Panc1 (cell line): Measurements from ENCODE around the gene MPP3. TPM values are rescaled to one million over a fixed set of nuclear protein-coding genes. Genes with fewer than 3 reads are reported as not detected.
A peak's percentile ranks its signal among the peaks of the same experiment; 100 is the strongest.

Experiments used
- ATAC-seq: fragments of 200-7000 bp; cut with Tn5 transposase; 2 replicates; pipeline ENCODE4 v1.9.1; 2020; ENCODE audit warnings: mild to moderate bottlenecking, moderate library complexity
- BruUV-seq: library from RNA; stranded (reverse); fragments of 400-500 nt; replicated peaks from 2 replicates; lab custom pipeline; 2021; lab: Mats Ljungman, UMichigan
- CTCF ChIA-PET: fragments of 300-600 bp; sonication (Branson Sonifier 250); formaldehyde crosslinking; loops from one replicate; lab custom pipeline; 2022; ENCODE audit warnings: antibody characterized with exemption; lab: Charles Lee
- POLR2A ChIA-PET: fragments of 300-600 bp; sonication (Branson Sonifier 250); formaldehyde crosslinking; loops from one replicate; lab custom pipeline; 2022; ENCODE audit warnings: antibody characterized with exemption; lab: Charles Lee
- DNase-seq: peaks from one replicate; pipeline ENCODE4 v3.0.0-alpha.2; 2010; ENCODE audit warnings: low read depth, low spot score
- H3K27ac ChIP-seq: 2 replicates; pipeline ENCODE4 v1.5.1; 2011; ENCODE audit warnings: mild to moderate bottlenecking, low read length, inconsistent platforms
- H3K27me3 ChIP-seq: fragments of 200-500 bp; sonication (Bioruptor generic); 2 replicates; pipeline ENCODE4 v1.6.0; 2014; ENCODE audit warnings: low read length, inconsistent platforms; ENCODE audit not compliant: control insufficient read depth, insufficient read depth
- H3K36me3 ChIP-seq: fragments of 200-500 bp; sonication (Bioruptor generic); 2 replicates; pipeline ENCODE4 v1.5.1; 2014; ENCODE audit warnings: inconsistent platforms, mild to moderate bottlenecking, low read length, moderate library complexity; ENCODE audit not compliant: control insufficient read depth, insufficient read depth
- H3K4me1 ChIP-seq: 2 replicates; pipeline ENCODE4 v1.5.1; 2011; ENCODE audit warnings: inconsistent platforms, mild to moderate bottlenecking, low read length, moderate library complexity; ENCODE audit not compliant: control insufficient read depth, insufficient read depth
- H3K4me3 ChIP-seq, 2 experiments: 2 replicates each; pipeline ENCODE4 v1.5.1; 2011 to 2012; ENCODE audit warnings: low read depth in 2 of 2, low read length in 2 of 2, mild to moderate bottlenecking in 2 of 2, inconsistent platforms in 1 of 2, moderate library complexity in 1 of 2
- H3K9me3 ChIP-seq: fragments of 200-500 bp; sonication (Bioruptor generic); 2 replicates; pipeline ENCODE4 v1.5.1; 2014; ENCODE audit warnings: low read depth, mild to moderate bottlenecking, inconsistent platforms, low read length, moderate library complexity; ENCODE audit not compliant: control insufficient read depth, insufficient read depth
- CTCF ChIP-seq: fragments of 450-650 bp; IDR thresholded peaks from 2 replicates; pipeline ENCODE4 v1.5.1; 2017; ENCODE audit warnings: mild to moderate bottlenecking
- POLR2AphosphoS5 ChIP-seq: IDR thresholded peaks from 2 replicates; pipeline ENCODE4 v1.6.1; 2012; ENCODE audit warnings: mild to moderate bottlenecking, low read depth, low read length, moderate library complexity
- REST ChIP-seq, 2 experiments: IDR thresholded peaks; 2 replicates each; pipeline ENCODE4 v1.6.1; 2011 to 2012; ENCODE audit warnings: low read depth in 2 of 2, control low read depth in 1 of 2, low read length in 1 of 2, mild to moderate bottlenecking in 1 of 2, moderate library complexity in 1 of 2; ENCODE audit not compliant: insufficient read depth in 1 of 2
- SIN3A ChIP-seq: IDR thresholded peaks from 2 replicates; pipeline ENCODE4 v1.6.1; 2012; ENCODE audit warnings: low read depth, mild to moderate bottlenecking, low read length, moderate library complexity, borderline replicate concordance; ENCODE audit not compliant: insufficient read depth
- TCF7L2 ChIP-seq: IDR thresholded peaks from 2 replicates; pipeline ENCODE4 v1.6.1; 2011; ENCODE audit warnings: mild to moderate bottlenecking, low read depth, low read length, inconsistent platforms
- in situ Hi-C: cut with HindIII; loops from 2 replicates; pipeline ENCODE4 v1.10.0; 2016; ENCODE audit warnings: low sequenced_read_pairs, low pct_unique_long_range_greater_than_20kb
- intact Hi-C: fragments of 100-400 bp; cut with micrococcal nuclease; formaldehyde crosslinking; loops from one replicate; pipeline ENCODE4 v1.10.0; 2022; ENCODE audit not compliant: unreplicated experiment
- total RNA-seq: library from RNA; stranded (reverse); gene quantifications from one replicate; pipeline ENCODE4 v1.2.1, GENCODE V29; 2021; ENCODE audit not compliant: unreplicated experiment

The MPP3 gene
- total RNA-seq, 1 experiment from 2014 or later, result 7.1 TPM

GRCh38 chr17:43879723-43880419 is 46.9 kb upstream of the MPP3 start:
- H3K4me3 ChIP-seq, result no peak overlapping the region
- CTCF ChIA-PET, result no interaction called here
- POLR2A ChIA-PET, result no interaction called here
- no peak overlapping the region for H3K27ac ChIP-seq
- H3K27me3 ChIP-seq, result no peaks in the 10 kb centered on the region
- intact Hi-C loops (loop anchor here (2.0 kb wide), 1 partner anchor 115 kb away; no protein-coding TSS in a partner anchor), in situ Hi-C loops (no loop called here)
- no TSS peak for BruUV-seq
- no peaks in the 10 kb centered on the region for H3K36me3 ChIP-seq
- H3K4me1 ChIP-seq, result no peaks in the 10 kb centered on the region
- ATAC-seq (no peak), DNase-seq (no peak)
- TF ChIP-seq REST (IDR thresholded peaks at IDR 0.05; ENCODE audit: insufficient read depth in 1 of 2, low read depth in 2 of 2, low read length in 1 of 2) (no peak), SIN3A (no peak), CTCF (no peak), POLR2AphosphoS5 (no peak), TCF7L2 (no peak)
- no peaks in the 10 kb centered on the region for H3K9me3 ChIP-seq

- ATAC-seq (peak; percentile 96), DNase-seq (peak; percentile 43)
- CTCF ChIA-PET, result interaction anchor here (0.6 to 1.1 kb wide), 3 partner anchors 46 to 174 kb away, joined by 3 to 8 read pairs (median 3); no protein-coding TSS in a partner anchor
- Histone ChIP-seq H3K36me3 (no peaks in the 10 kb centered on the region), H3K4me1 (no peaks in the 10 kb centered on the region), H3K9me3 (no peaks in the 10 kb centered on the region), H3K27ac (no peak overlapping the region), H3K4me3 (no peak overlapping the region), H3K27me3 (no peaks in the 10 kb centered on the region)
- in situ Hi-C loops (no loop called here), intact Hi-C loops (loop anchor here (2.0 kb wide), 1 partner anchor 116 kb away; no protein-coding TSS in a partner anchor)
- BruUV-seq, result no TSS peak
- TF ChIP-seq CTCF, result peak; percentile 95
- TF ChIP-seq POLR2AphosphoS5, result no peak
- POLR2A ChIA-PET, result no interaction called here
Measured at GRCh38 chr17:43878260-43879175, 45.6 kb upstream of the MPP3 start.
